Kidney (tissue), 14 donors: ENCODE measurements around the gene MC5R. TPM values are rescaled to one million over a fixed set of nuclear protein-coding genes. Genes with fewer than 3 reads are reported as not detected.

Experiments
- DNase-seq, 5 donors: peaks; one replicate each; pipeline ENCODE4 v3.0.0-alpha.2; 2013 to 2020
- FAIRE-seq: peaks from 2 replicates; lab custom pipeline; 2012; peaks lifted over from hg19 to GRCh38; lab: Jason Lieb, UNC
- H3K27ac ChIP-seq, 2 donors: one replicate each; pipeline ENCODE4 v1.7.0; 2013; ENCODE audit warnings: low read depth in 2 of 2, low read length in 2 of 2, inconsistent platforms in 1 of 2
- H3K27me3 ChIP-seq: one replicate; pipeline ENCODE4 v1.7.1; 2013; ENCODE audit warnings: low read length, inconsistent platforms; ENCODE audit not compliant: control insufficient read depth, insufficient read depth
- H3K36me3 ChIP-seq, 3 donors: one replicate each; pipeline versions ENCODE4 v1.7.0 to v1.7.1; 2013; ENCODE audit warnings: low read length in 3 of 3, control low read depth in 1 of 3, inconsistent platforms in 1 of 3; ENCODE audit not compliant: insufficient read depth in 3 of 3, control insufficient read depth in 2 of 3
- H3K4me1 ChIP-seq, 3 donors: one replicate each; pipeline versions ENCODE4 v1.7.0 to v1.7.1; 2013; ENCODE audit warnings: low read length in 3 of 3, inconsistent platforms in 1 of 3, low read depth in 1 of 3; ENCODE audit not compliant: control insufficient read depth in 2 of 3, insufficient read depth in 2 of 3
- H3K4me3 ChIP-seq, 3 donors: one replicate each; pipeline versions ENCODE4 v1.7.0 to v1.8.1; 2013; ENCODE audit warnings: low read length in 3 of 3, control low read depth in 1 of 3, inconsistent platforms in 1 of 3
- H3K9ac ChIP-seq, 3 donors: one replicate each; pipeline versions ENCODE4 v1.7.0 to v1.7.1; 2013; ENCODE audit warnings: low read length in 3 of 3, control low read depth in 1 of 3, inconsistent platforms in 1 of 3
- H3K9me3 ChIP-seq, 3 donors: one replicate each; pipeline versions ENCODE4 v1.7.0 to v1.7.1; 2013; ENCODE audit warnings: low read length in 3 of 3, control low read depth in 1 of 3, inconsistent platforms in 1 of 3; ENCODE audit not compliant: control insufficient read depth in 2 of 3, insufficient read depth in 1 of 3
- CTCF ChIP-seq: IDR thresholded peaks from 3 replicates; pipeline ENCODE4 v1.5.1; 2012; ENCODE audit warnings: mild to moderate bottlenecking, moderate library complexity, borderline replicate concordance; ENCODE audit not compliant: insufficient read depth; ENCODE audit errors: extremely low read depth
- intact Hi-C: fragments of 100-400 bp; cut with DNase I; formaldehyde crosslinking; loops from one replicate; pipeline ENCODE4 v1.11.1; 2022
- polyA plus RNA-seq: library from polyadenylated mRNA; stranded (reverse); fragments of 350-450 nt; fragmentation: Illumina TruSeq; extraction: RNeasy Lipid Tissue Mini Kit (QIAGEN cat#74804); gene quantifications from one replicate; pipeline ENCODE4 v1.2.3, GENCODE V29; 2014; ENCODE audit warnings: low read depth, low replicate concordance; ENCODE audit not compliant: insufficient read depth
- total RNA-seq: library from RNA; stranded (reverse); fragmentation: NEBNext Ultra II Directional; extraction: Animal tissue kit (Norgen Biotek cat#: 25700); gene quantifications from one replicate; pipeline ENCODE4 v1.2.1, GENCODE V29; 2021
- donor health status: control.
- donor health status: control.
- donor health status: control.
- donor health status: control.
- donor health status: control.
- donor health status: DM: yes; HTN: yes; CAD: no.
- donor health status: Normal renal cell carcinoma (clear cell type).

MC5R gene
- total and polyA plus RNA-seq, 2 donors from 2014 or later = not detected

- no peaks in the 10 kb centered on the region for H3K9me3 ChIP-seq
- FAIRE-seq (no peak), DNase-seq (no peak)
- no peak for TF ChIP-seq CTCF
- no peaks in the 10 kb centered on the region for H3K4me1 ChIP-seq
- H3K9ac ChIP-seq = no peak overlapping the region
- no peaks in the 10 kb centered on the region for H3K27me3 ChIP-seq
- H3K4me3 ChIP-seq = no peak overlapping the region
- H3K27ac ChIP-seq = no peak overlapping the region
- intact Hi-C loops = no loop called here
- H3K36me3 ChIP-seq = no peaks in the 10 kb centered on the region
Measured at GRCh38 chr18:13793819-13794218, 30.1 kb upstream of the MC5R start.

GRCh38 chr18:13796515-13796914, 27.4 kb upstream of the MC5R start:
- H3K27me3 ChIP-seq = no peaks in the 10 kb centered on the region
- H3K27ac ChIP-seq = no peak overlapping the region
- no peak overlapping the region for H3K9ac ChIP-seq
- H3K9me3 ChIP-seq = no peaks in the 10 kb centered on the region
- intact Hi-C loops = no loop called here
- H3K4me1 ChIP-seq = peaks cover 0 to 8% (median 0%) of the 10 kb centered on the region in 3 donors
- DNase-seq = no peak
- no peak for FAIRE-seq
- TF ChIP-seq CTCF = no peak
- no peak overlapping the region for H3K4me3 ChIP-seq
- no peaks in the 10 kb centered on the region for H3K36me3 ChIP-seq

GRCh38 chr18:13797157-13797611, 26.8 kb upstream of the MC5R start:
- Histone ChIP-seq H3K4me1 (peaks cover 0 to 8% (median 0%) of the 10 kb centered on the region in 3 donors), H3K36me3 (no peaks in the 10 kb centered on the region), H3K9ac (no peak overlapping the region), H3K27me3 (no peaks in the 10 kb centered on the region), H3K27ac (no peak overlapping the region), H3K9me3 (no peaks in the 10 kb centered on the region), H3K4me3 (no peak overlapping the region)
- no peak for FAIRE-seq
- no peak for TF ChIP-seq CTCF
- intact Hi-C loops = no loop called here
- no peak for DNase-seq

GRCh38 chr18:13799396-13799795, 24.6 kb upstream of the MC5R start:
- Histone ChIP-seq H3K9ac (no peak overlapping the region), H3K27me3 (no peaks in the 10 kb centered on the region), H3K27ac (no peak overlapping the region), H3K36me3 (no peaks in the 10 kb centered on the region), H3K9me3 (no peaks in the 10 kb centered on the region), H3K4me1 (peaks cover 0 to 8% (median 0%) of the 10 kb centered on the region in 3 donors), H3K4me3 (no peak overlapping the region)
- intact Hi-C loops = no loop called here
- FAIRE-seq (no peak), DNase-seq (no peak)
- no peak for TF ChIP-seq CTCF
